HepG2 (cell line): ENCODE data around the gene RGS13. TPM values are rescaled to one million over a fixed set of nuclear protein-coding genes. Genes with fewer than 3 reads are reported as not detected.

Source experiments
- AKAP8 ChIP-seq: sonication (generic); formaldehyde crosslinking; IDR thresholded peaks from 2 replicates; pipeline ENCODE4 v1.5.1; 2020; ENCODE audit warnings: mild to moderate bottlenecking, missing genetic modification reagents
- EHMT2 ChIP-seq: fragments of 200-600 bp; sonication (generic); IDR thresholded peaks from 2 replicates; pipeline ENCODE4 v1.7.0; 2017; ENCODE audit warnings: antibody characterized with exemption, low read depth, low read length, borderline replicate concordance
- FOSL2 ChIP-seq: sonication (generic); formaldehyde crosslinking; IDR thresholded peaks from 2 replicates; pipeline ENCODE4 v1.4.0; 2020; ENCODE audit warnings: missing genetic modification reagents
- HHEX ChIP-seq: IDR thresholded peaks from 2 replicates; pipeline ENCODE4 v1.6.1; 2016; ENCODE audit warnings: control low read depth
- IRF2 ChIP-seq: IDR thresholded peaks from 2 replicates; pipeline ENCODE4 v1.6.1; 2018; ENCODE audit warnings: missing genetic modification reagents, missing compliant biosample characterization
- KLF12 ChIP-seq: sonication (generic); formaldehyde crosslinking; IDR thresholded peaks from 2 replicates; pipeline ENCODE4 v1.4.0; 2020; ENCODE audit warnings: missing genetic modification reagents, borderline replicate concordance
- NFE2L1 ChIP-seq: sonication (generic); formaldehyde crosslinking; IDR thresholded peaks from 2 replicates; pipeline ENCODE4 v1.4.0; 2020; ENCODE audit warnings: missing genetic modification reagents, mild to moderate bottlenecking, borderline replicate concordance
- PRPF4 ChIP-seq: fragments of 200-400 bp; formaldehyde crosslinking; IDR thresholded peaks from 2 replicates; pipeline ENCODE4 v1.6.1; 2016; ENCODE audit warnings: low read length, low read depth; ENCODE audit not compliant: poor library complexity, severe bottlenecking
- REXO4 ChIP-seq: sonication (generic); formaldehyde crosslinking; IDR thresholded peaks from 2 replicates; pipeline ENCODE4 v1.8.0; 2022; ENCODE audit warnings: missing genetic modification reagents, mild to moderate bottlenecking, borderline replicate concordance
- TP53 ChIP-seq: sonication (generic); formaldehyde crosslinking; conservative IDR thresholded peaks from 2 replicates; pipeline ENCODE4 v1.4.0; 2020; ENCODE audit warnings: missing genetic modification reagents
- ZKSCAN1 ChIP-seq: fragments of 150-350 bp; IDR thresholded peaks from 2 replicates; pipeline ENCODE4 v1.6.1; 2014; ENCODE audit warnings: low read length
- ZSCAN22 ChIP-seq: sonication (generic); formaldehyde crosslinking; IDR thresholded peaks from 2 replicates; pipeline ENCODE4 v1.4.0; 2020; ENCODE audit warnings: mild to moderate bottlenecking, missing genetic modification reagents
- polyA plus RNA-seq, 8 experiments: library from polyadenylated mRNA; depleted of rRNA in 3 of 8; stranded (reverse) in 7 of 8; unstranded in 1 of 8; fragments of >200 nt; fragmentation: Illumina TruSeq in 4 of 8; extraction: Trizol in 4 of 8; gene quantifications; 2 replicates each; pipeline versions ENCODE4 v1.2.1 to v1.2.3, GENCODE V29; 2011 to 2016; ENCODE audit warnings: low read depth in 4 of 8, missing spikeins in 1 of 8, mixed read lengths in 1 of 8; ENCODE audit not compliant: insufficient read depth in 1 of 8
- total RNA-seq, 5 experiments: library from RNA; depleted of rRNA; stranded (reverse); fragments of >200 nt; fragmentation: Illumina TruSeq; extraction: Trizol; gene quantifications; 2 replicates each; pipeline ENCODE4 v1.2.3, GENCODE V29; 2016; ENCODE audit warnings: low read depth in 1 of 5
- TF ChIP-seq, protein P1 (sequence below), 2 experiments: sonication (generic) in 1 of 2; formaldehyde crosslinking in 1 of 2; IDR thresholded peaks; 2 replicates each; pipeline versions ENCODE4 v1.6.1 to v1.9.0; 2014 to 2022; ENCODE audit warnings: antibody characterized with exemption in 1 of 2, borderline replicate concordance in 1 of 2, inconsistent platforms in 1 of 2, low read depth in 1 of 2, missing genetic modification reagents in 1 of 2
- TF ChIP-seq, protein P2 (sequence below): IDR thresholded peaks from 2 replicates; pipeline ENCODE4 v1.6.1; 2016; ENCODE audit warnings: low read depth, missing genetic modification reagents, missing compliant biosample characterization
- TF ChIP-seq, protein P3 (sequence below): sonication (generic); formaldehyde crosslinking; IDR thresholded peaks from 2 replicates; pipeline ENCODE4 v1.4.0; 2020; ENCODE audit warnings: missing genetic modification reagents, borderline replicate concordance

Gene RGS13
- total and polyA plus RNA-seq, 2 of the 13 experiments (the other 11 are each of a cell fraction or from before 2014, with no cell fraction given), result not detected

DNA sequence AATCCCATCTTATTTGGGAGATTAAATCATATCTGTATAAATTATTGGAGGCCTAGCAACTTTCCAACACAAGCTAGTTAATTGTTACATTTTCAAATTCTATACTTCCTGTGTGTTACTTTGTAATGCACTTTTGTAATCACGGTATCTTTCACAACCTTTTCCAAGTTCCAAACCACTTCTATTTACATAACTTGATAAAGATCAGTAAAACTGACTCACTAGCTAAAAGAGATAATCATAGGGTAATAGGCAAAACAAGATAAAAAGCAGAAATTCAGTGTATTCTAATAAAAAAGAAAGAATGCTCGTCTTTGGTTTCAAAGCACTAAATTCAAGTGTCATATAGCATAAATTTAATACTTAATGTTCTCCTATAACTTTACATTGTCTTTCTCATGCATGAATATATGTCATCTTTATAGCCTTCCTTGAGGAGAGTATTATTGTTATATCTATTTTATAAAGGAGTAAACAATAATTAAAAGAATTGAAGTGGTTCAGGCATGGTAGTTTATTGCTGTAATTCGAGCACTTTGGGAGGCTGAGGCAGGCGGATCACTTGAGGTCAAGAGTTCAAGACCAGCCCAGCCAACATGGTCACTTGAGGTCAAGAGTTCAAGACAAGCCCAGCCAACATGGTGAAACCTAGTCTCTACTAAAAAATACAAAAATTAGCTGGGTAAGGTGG lies 66.4 kb downstream of the RGS13 start (continued):
- TF ChIP-seq, protein P1, sequence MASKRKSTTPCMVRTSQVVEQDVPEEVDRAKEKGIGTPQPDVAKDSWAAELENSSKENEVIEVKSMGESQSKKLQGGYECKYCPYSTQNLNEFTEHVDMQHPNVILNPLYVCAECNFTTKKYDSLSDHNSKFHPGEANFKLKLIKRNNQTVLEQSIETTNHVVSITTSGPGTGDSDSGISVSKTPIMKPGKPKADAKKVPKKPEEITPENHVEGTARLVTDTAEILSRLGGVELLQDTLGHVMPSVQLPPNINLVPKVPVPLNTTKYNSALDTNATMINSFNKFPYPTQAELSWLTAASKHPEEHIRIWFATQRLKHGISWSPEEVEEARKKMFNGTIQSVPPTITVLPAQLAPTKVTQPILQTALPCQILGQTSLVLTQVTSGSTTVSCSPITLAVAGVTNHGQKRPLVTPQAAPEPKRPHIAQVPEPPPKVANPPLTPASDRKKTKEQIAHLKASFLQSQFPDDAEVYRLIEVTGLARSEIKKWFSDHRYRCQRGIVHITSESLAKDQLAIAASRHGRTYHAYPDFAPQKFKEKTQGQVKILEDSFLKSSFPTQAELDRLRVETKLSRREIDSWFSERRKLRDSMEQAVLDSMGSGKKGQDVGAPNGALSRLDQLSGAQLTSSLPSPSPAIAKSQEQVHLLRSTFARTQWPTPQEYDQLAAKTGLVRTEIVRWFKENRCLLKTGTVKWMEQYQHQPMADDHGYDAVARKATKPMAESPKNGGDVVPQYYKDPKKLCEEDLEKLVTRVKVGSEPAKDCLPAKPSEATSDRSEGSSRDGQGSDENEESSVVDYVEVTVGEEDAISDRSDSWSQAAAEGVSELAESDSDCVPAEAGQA (IDR thresholded peaks at IDR 0.05; ENCODE audit: low read depth), result no peak
- TF ChIP-seq, protein P1 (CRISPR knock-in tag; IDR thresholded peaks at IDR 0.05; ENCODE audit: borderline replicate concordance), result no peak; the same call in 1 of the 2 replicates
- TF ChIP-seq NFE2L1, result no peak
- no peak for TF ChIP-seq AKAP8 (CRISPR knock-in tag)
- no peak for TF ChIP-seq PRPF4
- no peak for TF ChIP-seq TP53 (CRISPR knock-in tag)
- no peak for TF ChIP-seq ZKSCAN1
- TF ChIP-seq, protein P2, sequence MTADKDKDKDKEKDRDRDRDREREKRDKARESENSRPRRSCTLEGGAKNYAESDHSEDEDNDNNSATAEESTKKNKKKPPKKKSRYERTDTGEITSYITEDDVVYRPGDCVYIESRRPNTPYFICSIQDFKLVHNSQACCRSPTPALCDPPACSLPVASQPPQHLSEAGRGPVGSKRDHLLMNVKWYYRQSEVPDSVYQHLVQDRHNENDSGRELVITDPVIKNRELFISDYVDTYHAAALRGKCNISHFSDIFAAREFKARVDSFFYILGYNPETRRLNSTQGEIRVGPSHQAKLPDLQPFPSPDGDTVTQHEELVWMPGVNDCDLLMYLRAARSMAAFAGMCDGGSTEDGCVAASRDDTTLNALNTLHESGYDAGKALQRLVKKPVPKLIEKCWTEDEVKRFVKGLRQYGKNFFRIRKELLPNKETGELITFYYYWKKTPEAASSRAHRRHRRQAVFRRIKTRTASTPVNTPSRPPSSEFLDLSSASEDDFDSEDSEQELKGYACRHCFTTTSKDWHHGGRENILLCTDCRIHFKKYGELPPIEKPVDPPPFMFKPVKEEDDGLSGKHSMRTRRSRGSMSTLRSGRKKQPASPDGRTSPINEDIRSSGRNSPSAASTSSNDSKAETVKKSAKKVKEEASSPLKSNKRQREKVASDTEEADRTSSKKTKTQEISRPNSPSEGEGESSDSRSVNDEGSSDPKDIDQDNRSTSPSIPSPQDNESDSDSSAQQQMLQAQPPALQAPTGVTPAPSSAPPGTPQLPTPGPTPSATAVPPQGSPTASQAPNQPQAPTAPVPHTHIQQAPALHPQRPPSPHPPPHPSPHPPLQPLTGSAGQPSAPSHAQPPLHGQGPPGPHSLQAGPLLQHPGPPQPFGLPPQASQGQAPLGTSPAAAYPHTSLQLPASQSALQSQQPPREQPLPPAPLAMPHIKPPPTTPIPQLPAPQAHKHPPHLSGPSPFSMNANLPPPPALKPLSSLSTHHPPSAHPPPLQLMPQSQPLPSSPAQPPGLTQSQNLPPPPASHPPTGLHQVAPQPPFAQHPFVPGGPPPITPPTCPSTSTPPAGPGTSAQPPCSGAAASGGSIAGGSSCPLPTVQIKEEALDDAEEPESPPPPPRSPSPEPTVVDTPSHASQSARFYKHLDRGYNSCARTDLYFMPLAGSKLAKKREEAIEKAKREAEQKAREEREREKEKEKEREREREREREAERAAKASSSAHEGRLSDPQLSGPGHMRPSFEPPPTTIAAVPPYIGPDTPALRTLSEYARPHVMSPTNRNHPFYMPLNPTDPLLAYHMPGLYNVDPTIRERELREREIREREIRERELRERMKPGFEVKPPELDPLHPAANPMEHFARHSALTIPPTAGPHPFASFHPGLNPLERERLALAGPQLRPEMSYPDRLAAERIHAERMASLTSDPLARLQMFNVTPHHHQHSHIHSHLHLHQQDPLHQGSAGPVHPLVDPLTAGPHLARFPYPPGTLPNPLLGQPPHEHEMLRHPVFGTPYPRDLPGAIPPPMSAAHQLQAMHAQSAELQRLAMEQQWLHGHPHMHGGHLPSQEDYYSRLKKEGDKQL (CRISPR knock-in tag), result 0 out of 2 replicates have a peak, but pooled peaks have one; percentile 32
- TF ChIP-seq, protein P3, sequence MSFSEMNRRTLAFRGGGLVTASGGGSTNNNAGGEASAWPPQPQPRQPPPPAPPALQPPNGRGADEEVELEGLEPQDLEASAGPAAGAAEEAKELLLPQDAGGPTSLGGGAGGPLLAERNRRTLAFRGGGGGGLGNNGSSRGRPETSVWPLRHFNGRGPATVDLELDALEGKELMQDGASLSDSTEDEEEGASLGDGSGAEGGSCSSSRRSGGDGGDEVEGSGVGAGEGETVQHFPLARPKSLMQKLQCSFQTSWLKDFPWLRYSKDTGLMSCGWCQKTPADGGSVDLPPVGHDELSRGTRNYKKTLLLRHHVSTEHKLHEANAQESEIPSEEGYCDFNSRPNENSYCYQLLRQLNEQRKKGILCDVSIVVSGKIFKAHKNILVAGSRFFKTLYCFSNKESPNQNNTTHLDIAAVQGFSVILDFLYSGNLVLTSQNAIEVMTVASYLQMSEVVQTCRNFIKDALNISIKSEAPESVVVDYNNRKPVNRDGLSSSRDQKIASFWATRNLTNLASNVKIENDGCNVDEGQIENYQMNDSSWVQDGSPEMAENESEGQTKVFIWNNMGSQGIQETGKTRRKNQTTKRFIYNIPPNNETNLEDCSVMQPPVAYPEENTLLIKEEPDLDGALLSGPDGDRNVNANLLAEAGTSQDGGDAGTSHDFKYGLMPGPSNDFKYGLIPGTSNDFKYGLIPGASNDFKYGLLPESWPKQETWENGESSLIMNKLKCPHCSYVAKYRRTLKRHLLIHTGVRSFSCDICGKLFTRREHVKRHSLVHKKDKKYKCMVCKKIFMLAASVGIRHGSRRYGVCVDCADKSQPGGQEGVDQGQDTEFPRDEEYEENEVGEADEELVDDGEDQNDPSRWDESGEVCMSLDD (CRISPR knock-in tag), result no peak
- TF ChIP-seq KLF12, result no peak
- no peak for TF ChIP-seq REXO4 (CRISPR knock-in tag)
- peak; percentile 42; the same call in 1 of the 2 replicates for TF ChIP-seq EHMT2
- TF ChIP-seq ZSCAN22 (CRISPR knock-in tag), result no peak
- no peak for TF ChIP-seq IRF2
- no peak for TF ChIP-seq HHEX (CRISPR knock-in tag)
- TF ChIP-seq FOSL2 (CRISPR knock-in tag), result no peak
